Lung (tissue), 12 donors: ENCODE results near the gene MAP3K13. TPM values are rescaled to one million over a fixed set of nuclear protein-coding genes. Genes with fewer than 3 reads are reported as not detected.
"Not testable (repeated sequence)": the region's sequence is repeated elsewhere in the genome, so short reads cannot be mapped to it uniquely, and the experiment has no call there.

Experiments
- ATAC-seq: fragments of 200-7000 bp; cut with Tn5 transposase; one replicate; pipeline ENCODE4 v1.9.1; 2020; ENCODE audit warnings: moderate number of reproducible peaks; ENCODE audit not compliant: insufficient read depth, low FRiP score
- DNase-seq, 3 donors: peaks; one replicate each; pipeline ENCODE4 v3.0.0-alpha.2; 2013 to 2017
- H3K27ac ChIP-seq, 2 donors: one replicate each; pipeline ENCODE4 v1.5.1; 2013; ENCODE audit warnings: mild to moderate bottlenecking in 2 of 2, moderate library complexity in 2 of 2, control low read depth in 1 of 2, inconsistent platforms in 1 of 2, low read depth in 1 of 2, low read length in 1 of 2
- H3K27me3 ChIP-seq, 3 donors: one replicate each; pipeline ENCODE4 v1.5.1; 2013; ENCODE audit warnings: low read length in 2 of 3; ENCODE audit not compliant: control insufficient read depth in 3 of 3, insufficient read depth in 3 of 3
- H3K36me3 ChIP-seq, 4 donors: one replicate each; pipeline ENCODE4 v1.5.1; 2013; ENCODE audit warnings: low read length in 4 of 4, mild to moderate bottlenecking in 1 of 4, moderate library complexity in 1 of 4; ENCODE audit not compliant: control insufficient read depth in 4 of 4, insufficient read depth in 4 of 4
- H3K4me1 ChIP-seq, 5 donors: one replicate each; pipeline ENCODE4 v1.5.1; 2013; ENCODE audit warnings: low read length in 5 of 5, mild to moderate bottlenecking in 2 of 5, moderate library complexity in 1 of 5; ENCODE audit not compliant: control insufficient read depth in 5 of 5, insufficient read depth in 5 of 5
- H3K4me3 ChIP-seq: one replicate; pipeline ENCODE4 v1.5.1; 2013; ENCODE audit warnings: mild to moderate bottlenecking, control low read depth, moderate library complexity
- H3K9ac ChIP-seq, 2 donors: one replicate each; pipeline ENCODE4 v1.5.1; 2013; ENCODE audit warnings: low read length in 2 of 2, control low read depth in 1 of 2; ENCODE audit not compliant: insufficient read depth in 1 of 2
- H3K9me3 ChIP-seq, 4 donors: one replicate each; pipeline ENCODE4 v1.5.1; 2013; ENCODE audit warnings: low read length in 3 of 4, mild to moderate bottlenecking in 1 of 4, moderate library complexity in 1 of 4; ENCODE audit not compliant: control insufficient read depth in 4 of 4, insufficient read depth in 3 of 4
- CTCF ChIP-seq: IDR thresholded peaks from 2 replicates; pipeline ENCODE4 v1.5.1; 2012; ENCODE audit warnings: mild to moderate bottlenecking; ENCODE audit errors: control extremely low read depth, extremely low read depth
- WGBS, 2 donors: extraction: QIAGEN DNeasy Blood & Tissue Kit; methylation state at CpG; one replicate each; pipeline ENCODE4 v1.1.7; 2013; 5-methylcytosine and 5-hydroxymethylcytosine counted together
- polyA plus RNA-seq, 2 donors: library from polyadenylated mRNA; stranded (reverse); fragments of 200-250 nt; gene quantifications; one replicate each; pipeline ENCODE4 v1.2.1, GENCODE V29; 2013
- total RNA-seq, 2 donors: library from RNA; depleted of rRNA in 1 of 2; stranded (reverse); fragments of >200 nt in 1 of 2; gene quantifications; one replicate each; pipeline ENCODE4 v1.2.1, GENCODE V29; 2014 to 2021
- donor health status: control.
- donor health status: control.
- donor health status: Bipolar disorder and iron deficiency.
- donor health status: healthy.
- donor health status: DM: yes; HTN: yes; CAD: no.

The MAP3K13 gene
- total and polyA plus RNA-seq, 4 donors: 20.7 to 74.8 (median 29.3) TPM

- no peak for TF ChIP-seq CTCF
- no peak overlapping the region for H3K27ac ChIP-seq
- H3K4me1 ChIP-seq: peaks cover 0 to 12% (median 4%) of the 10 kb centered on the region in 5 donors
Measured at GRCh38 chr3:185366913-185367312, 4.0 kb downstream of the MAP3K13 start.

GRCh38 chr3:185370349-185370748, 7.4 kb downstream of the MAP3K13 start:
- H3K9me3 ChIP-seq, H3K4me3 ChIP-seq, H3K36me3 ChIP-seq, H3K27me3 ChIP-seq, H3K27ac ChIP-seq, H3K9ac ChIP-seq, ATAC-seq, DNase-seq, H3K4me1 ChIP-seq: not testable (repeated sequence)
- 79% methylated on average over 6 of the region's 6 CpGs for WGBS, 2 donors

More at GRCh38 chr3:185366913-185367312, 4.0 kb downstream of the MAP3K13 start:
- ATAC-seq (no peak), DNase-seq (no peak)
- Histone ChIP-seq H3K9me3 (no peaks in the 10 kb centered on the region), H3K27me3 (peaks cover 0 to 3% (median 0%) of the 10 kb centered on the region in 3 donors), H3K9ac (no peak overlapping the region), H3K36me3 (no peaks in the 10 kb centered on the region), H3K4me3 (no peak overlapping the region)

GRCh38 chr3:185371306-185372074, 8.6 kb downstream of the MAP3K13 start:
- Histone ChIP-seq H3K4me1 (peaks cover 0 to 5% (median 0%) of the 10 kb centered on the region in 5 donors), H3K27me3 (no peaks in the 10 kb centered on the region), H3K9me3 (no peaks in the 10 kb centered on the region), H3K36me3 (no peaks in the 10 kb centered on the region), H3K4me3 (no peak overlapping the region), H3K27ac (no peak overlapping the region), H3K9ac (no peak overlapping the region)
- 42 to 43% methylated on average over 1 to 2 of the region's 2 CpGs for WGBS, 2 donors
- ATAC-seq (no peak), DNase-seq (no peak)
- no peak for TF ChIP-seq CTCF

- DNase-seq (no peak), ATAC-seq (no peak)
- no peak overlapping the region for H3K27ac ChIP-seq
- peaks cover 0 to 1% (median 0%) of the 10 kb centered on the region in 4 donors for H3K36me3 ChIP-seq
- no peaks in the 10 kb centered on the region for H3K4me1 ChIP-seq
- no peaks in the 10 kb centered on the region for H3K9me3 ChIP-seq
- no peak overlapping the region for H3K9ac ChIP-seq
- H3K27me3 ChIP-seq: no peaks in the 10 kb centered on the region
- WGBS, 2 donors: 69 to 90% methylated on average over 2 of the region's 2 CpGs
- no peak overlapping the region for H3K4me3 ChIP-seq
- no peak for TF ChIP-seq CTCF
Measured at GRCh38 chr3:185381320-185382058, 18.6 kb downstream of the MAP3K13 start.
